ENCODE measurements around the gene UGT1A10.

GRCh38 chr2:233758849-233759248 lies 122.6 kb downstream of the UGT1A10 start:
- no peak for TF ChIP-seq REST (IDR thresholded peaks at IDR 0.05; ENCODE audit: low read depth)
- no peak for TF ChIP-seq RAD21 (IDR thresholded peaks at IDR 0.05; ENCODE audit: low read depth)
- TF ChIP-seq MAX (IDR thresholded peaks at IDR 0.05) = no peak
- no peak for TF ChIP-seq EP300 (IDR thresholded peaks at IDR 0.05; ENCODE audit: borderline replicate concordance)
- no peak for TF ChIP-seq YY1 (IDR thresholded peaks at IDR 0.05; ENCODE audit: low read depth)
- TF ChIP-seq NFIC (IDR thresholded peaks at IDR 0.05) = no peak
- TF ChIP-seq CREB1 (IDR thresholded peaks at IDR 0.05; ENCODE audit: low read depth) = no peak

Data from Ishikawa (cell line).